ENCODE results near the gene GPC3. TPM values are rescaled to one million over a fixed set of nuclear protein-coding genes. Genes with fewer than 3 reads are reported as not detected.

Gene GPC3
- total RNA-seq, 2 donors from 2014 or later = 2.6 to 2.9 TPM

GRCh38 chrX:133868682-133869081 is 116.7 kb downstream of the GPC3 start:
- DNase-seq (no peak), ATAC-seq (no peak)
- intact Hi-C loops (cut with DNase I, micrococcal nuclease) = no loop called here

DNA sequence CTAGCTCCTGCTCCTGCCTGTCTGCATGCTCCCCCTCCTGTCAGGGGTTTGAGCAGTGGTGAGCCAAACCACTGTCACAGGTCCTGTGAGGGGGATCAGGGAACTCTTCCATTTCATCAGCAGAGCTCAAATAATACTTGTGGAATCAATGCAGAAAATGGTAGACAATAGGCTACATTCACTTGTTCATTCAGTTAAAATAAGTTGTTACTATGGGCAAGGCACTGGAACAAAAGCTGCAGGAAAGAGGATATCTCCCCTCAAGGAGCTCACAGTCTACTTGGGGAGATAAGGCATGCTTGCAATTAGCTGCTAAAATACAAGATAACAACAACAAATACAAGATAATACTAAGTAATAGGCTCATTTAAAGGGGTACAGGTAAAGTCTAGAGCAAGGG is 117.1 kb downstream of the GPC3 start:
- intact Hi-C loops (cut with DNase I, micrococcal nuclease) = no loop called here
- DNase-seq (no peak), ATAC-seq (no peak)

DNA sequence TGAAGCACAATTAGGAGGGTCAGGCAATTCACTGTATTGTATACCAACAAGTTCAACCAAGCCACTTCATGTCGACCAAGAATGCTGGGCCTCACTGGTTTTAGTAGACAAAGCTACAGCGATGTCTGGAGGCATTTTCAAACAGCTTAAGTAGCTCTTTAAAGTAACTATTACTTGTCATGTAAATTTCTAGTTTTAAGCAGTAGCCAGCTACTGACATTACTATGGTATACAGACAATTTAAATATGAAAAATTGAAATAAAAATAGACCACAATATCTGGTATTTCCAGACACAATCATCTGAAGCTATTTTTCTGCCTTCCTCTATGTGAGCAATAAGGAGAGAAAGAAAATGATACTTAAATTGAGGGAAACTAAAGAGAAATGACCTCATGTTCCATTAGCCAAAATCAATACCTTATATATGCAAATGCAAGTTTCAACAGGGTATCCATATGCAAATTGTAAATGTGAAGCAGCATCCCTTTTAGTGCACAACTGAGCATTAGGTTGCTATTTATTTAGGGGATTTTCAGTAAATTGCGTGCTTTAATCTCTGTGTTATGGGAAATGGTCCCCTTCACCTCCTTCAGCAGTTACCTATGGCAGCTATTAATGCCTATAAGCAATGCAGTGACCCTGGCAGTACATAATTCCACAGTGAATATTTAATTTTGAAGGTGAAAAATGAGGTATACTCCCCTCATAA is 119.5 kb downstream of the GPC3 start:
- intact Hi-C loops (cut with DNase I, micrococcal nuclease) = no loop called here
- DNase-seq (no peak), ATAC-seq (no peak)

DNA sequence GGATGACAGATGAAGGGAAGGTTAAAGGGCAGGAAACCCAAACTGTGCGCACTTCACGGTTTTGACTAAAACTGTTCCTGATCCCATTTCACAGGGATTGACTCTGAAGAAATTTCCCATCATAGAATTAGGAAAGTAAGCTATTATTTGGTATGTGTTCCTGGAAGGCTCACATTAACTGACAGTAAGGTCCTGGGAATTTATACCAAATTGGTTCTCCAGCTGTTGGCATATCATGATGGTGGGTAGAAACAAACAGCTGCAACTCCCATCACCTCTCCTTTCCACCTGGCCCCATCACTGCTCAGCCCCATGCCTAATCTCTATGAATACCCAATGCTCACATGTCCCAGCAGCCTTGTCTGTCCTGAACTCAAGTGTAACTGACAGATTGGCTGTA is 121.2 kb downstream of the GPC3 start:
- ATAC-seq (no peak), DNase-seq (no peak)
- intact Hi-C loops (cut with DNase I, micrococcal nuclease) = no loop called here

DNA sequence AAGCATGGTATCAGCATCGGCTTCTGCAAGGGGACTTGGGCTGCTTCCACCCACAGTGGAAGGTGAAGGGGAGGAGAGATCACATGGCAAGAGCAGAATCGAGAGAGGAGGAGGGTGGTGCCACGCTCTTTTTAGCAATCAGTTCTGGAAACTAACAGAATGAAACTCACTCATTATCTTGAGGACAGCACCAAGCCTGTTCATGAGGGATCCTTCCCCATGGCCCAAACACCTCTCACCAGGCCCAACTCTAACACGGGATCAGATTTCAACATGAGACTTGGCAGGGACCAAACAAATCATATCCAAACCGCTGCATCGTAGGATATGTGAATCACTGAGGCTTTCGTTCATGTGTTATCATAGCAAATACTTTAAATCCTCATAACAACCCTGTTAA is 125.5 kb downstream of the GPC3 start:
- ATAC-seq = no peak
- DNase-seq = no peak
- intact Hi-C loops (cut with DNase I, micrococcal nuclease) = no loop called here

- ATAC-seq (no peak), DNase-seq (no peak)
- intact Hi-C loops (cut with DNase I, micrococcal nuclease) = no loop called here
These were observed 126.1 kb downstream of the GPC3 start for GRCh38 chrX:133859336-133859735.

- intact Hi-C loops (cut with DNase I, micrococcal nuclease) = no loop called here
- no peak for ATAC-seq
- no peak for DNase-seq
These were observed 127.6 kb downstream of the GPC3 start for GRCh38 chrX:133857640-133858269.

- no peak for DNase-seq
- no peak for ATAC-seq
- intact Hi-C loops (cut with DNase I, micrococcal nuclease) = no loop called here
These were observed 128.6 kb downstream of the GPC3 start for GRCh38 chrX:133856819-133857218.

GRCh38 chrX:133854290-133854689 is 131.1 kb downstream of the GPC3 start:
- ATAC-seq (no peak), DNase-seq (no peak)
- intact Hi-C loops (cut with DNase I, micrococcal nuclease) = no loop called here

- DNase-seq (no peak), ATAC-seq (no peak)
- intact Hi-C loops (cut with DNase I, micrococcal nuclease) = no loop called here
These were observed 132.5 kb downstream of the GPC3 start for GRCh38 chrX:133852837-133853356.

GRCh38 chrX:133852401-133852800 is 133.0 kb downstream of the GPC3 start:
- DNase-seq (no peak), ATAC-seq (no peak)
- intact Hi-C loops (cut with DNase I, micrococcal nuclease) = no loop called here

- DNase-seq (no peak), ATAC-seq (no peak)
- intact Hi-C loops (cut with DNase I, micrococcal nuclease) = no loop called here
These were observed 135.0 kb downstream of the GPC3 start for GRCh38 chrX:133850399-133850798.

- no peak for ATAC-seq
- intact Hi-C loops (cut with DNase I, micrococcal nuclease) = no loop called here
- no peak for DNase-seq
These were observed 135.7 kb downstream of the GPC3 start for GRCh38 chrX:133849676-133850075.

- intact Hi-C loops (cut with DNase I, micrococcal nuclease) = no loop called here
- no peak for ATAC-seq
- DNase-seq = no peak
These were observed 137.9 kb downstream of the GPC3 start for GRCh38 chrX:133847340-133847994.

GRCh38 chrX:133846311-133846710 is 139.1 kb downstream of the GPC3 start:
- DNase-seq (no peak), ATAC-seq (no peak)
- intact Hi-C loops (cut with DNase I, micrococcal nuclease) = no loop called here

- no peak for ATAC-seq
- intact Hi-C loops (cut with DNase I, micrococcal nuclease) = no loop called here
- DNase-seq = no peak
These were observed 145.0 kb downstream of the GPC3 start for GRCh38 chrX:133840415-133840814.

DNA sequence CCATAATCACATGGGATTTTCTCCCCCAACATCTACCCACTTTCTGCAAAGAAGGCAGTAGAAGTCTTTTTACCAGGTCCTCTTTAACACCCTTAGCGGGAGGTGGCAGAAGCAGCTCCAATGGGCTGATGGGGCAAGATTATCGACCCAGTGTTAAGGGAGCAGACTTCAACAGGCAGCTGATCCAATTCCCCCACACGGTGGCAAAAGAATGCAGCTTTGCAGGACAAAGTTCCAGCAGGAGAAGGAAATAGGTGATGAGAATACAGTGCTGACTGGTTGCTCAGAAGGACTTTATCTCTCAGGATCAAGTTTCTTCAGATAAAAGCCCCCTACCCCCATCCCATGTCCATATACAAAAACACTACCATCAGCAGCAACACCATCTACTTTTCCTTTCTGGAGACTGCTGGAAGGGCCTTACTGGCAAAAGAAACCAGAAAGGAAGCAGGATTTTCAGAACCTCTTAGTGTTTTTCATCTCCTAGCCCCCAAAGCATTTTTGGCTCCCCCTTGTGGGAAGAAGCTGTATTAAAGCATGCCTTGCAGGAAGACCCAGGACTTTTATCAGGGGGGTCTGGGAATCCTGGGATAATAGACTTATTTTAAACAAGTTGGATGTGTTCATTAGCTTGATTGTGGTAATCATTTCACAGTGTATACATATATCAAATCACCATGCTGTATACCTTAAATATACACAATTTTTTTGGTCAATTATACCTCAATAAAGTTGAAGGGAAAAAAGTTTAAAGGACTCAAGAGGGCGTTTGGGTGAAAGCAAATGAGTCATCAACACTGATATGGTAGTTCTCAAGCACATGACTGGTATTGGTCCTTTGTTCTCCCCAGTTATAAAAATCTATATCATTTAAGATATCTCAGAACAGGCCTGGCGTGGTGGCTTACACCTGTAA is 146.4 kb downstream of the GPC3 start:
- ATAC-seq = peak; percentile 46
- peak in 1 of 2 donors; percentile 16 for DNase-seq
- intact Hi-C loops (cut with DNase I, micrococcal nuclease) = no loop called here

DNA sequence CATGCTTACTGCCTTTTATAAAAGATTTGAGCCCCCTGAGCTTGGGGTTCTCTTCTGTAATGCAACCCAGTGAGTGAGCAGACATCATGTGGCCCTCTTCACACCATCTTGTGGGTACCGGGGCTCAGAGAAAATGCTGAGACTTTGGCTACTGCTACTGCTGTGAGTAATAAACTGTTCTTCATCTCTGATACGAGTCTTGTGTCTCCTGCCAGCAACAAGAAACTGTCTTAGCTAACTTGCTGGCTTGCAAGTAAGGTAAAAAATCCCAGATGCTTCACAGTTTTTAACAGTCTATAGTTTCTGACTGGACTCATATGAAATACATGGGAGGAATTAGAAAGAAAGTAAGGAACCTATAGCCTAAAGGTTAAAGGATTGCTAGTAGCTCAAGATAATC is 148.3 kb downstream of the GPC3 start:
- DNase-seq (no peak), ATAC-seq (no peak)
- intact Hi-C loops (cut with DNase I, micrococcal nuclease) = no loop called here

DNA sequence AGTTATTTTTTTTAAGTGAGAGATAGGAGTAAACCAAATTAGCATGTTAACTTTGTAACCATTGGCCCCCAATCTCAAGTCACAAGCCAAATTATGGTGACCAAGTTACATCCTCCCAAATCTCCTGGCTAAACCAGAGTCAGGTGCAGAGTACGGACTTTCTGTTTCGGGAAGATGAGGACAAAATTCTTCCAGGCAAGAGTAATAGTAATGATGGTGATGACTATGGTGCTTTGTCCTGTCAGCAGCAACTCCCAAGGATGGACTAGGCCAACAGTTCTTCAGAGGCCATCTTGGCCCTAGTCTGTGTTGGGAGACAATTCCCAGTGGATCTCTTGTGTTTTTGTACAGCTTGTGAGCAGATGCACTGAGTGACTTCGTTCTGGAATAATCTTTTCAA is 148.8 kb downstream of the GPC3 start:
- intact Hi-C loops (cut with DNase I, micrococcal nuclease) = no loop called here
- ATAC-seq = no peak
- no peak for DNase-seq
